HCT116 (cell line): Measurements from ENCODE around the gene PBX1. TPM values are rescaled to one million over a fixed set of nuclear protein-coding genes. Genes with fewer than 3 reads are reported as not detected.

ENCODE experiments used
- ATAC-seq: fragments of 200-7000 bp; cut with Tn5 transposase; 2 replicates; pipeline ENCODE4 v1.9.1; 2020; ENCODE audit warnings: mild to moderate bottlenecking, moderate library complexity
- BruUV-seq: library from RNA; stranded (reverse); fragments of 400-500 nt; replicated peaks from 2 replicates; lab custom pipeline; 2021; lab: Mats Ljungman, UMichigan
- CTCF ChIA-PET: fragments of 300-600 bp; sonication (Branson Sonifier 250); formaldehyde crosslinking; loops from one replicate; lab custom pipeline; 2021; ENCODE audit warnings: antibody characterized with exemption; lab: Charles Lee
- POLR2A ChIA-PET: fragments of 300-600, 350-600 bp; sonication (Branson Sonifier 250); formaldehyde crosslinking; loops from one replicate; lab custom pipeline; 2021; ENCODE audit warnings: antibody characterized with exemption; lab: Charles Lee
- RAD21 ChIA-PET, 2 experiments: fragments of 300-600 bp; sonication (Branson Sonifier 250); formaldehyde crosslinking; loops; one replicate each; lab custom pipeline; 2023; ENCODE audit warnings: low total read pairs in 2 of 2; ENCODE audit not compliant: uncharacterized antibody in 2 of 2, unreplicated experiment in 2 of 2, low non-redundant PET in 1 of 2; lab: Charles Lee
- DNase-seq: peaks from one replicate; pipeline ENCODE4 v3.0.0-alpha.2; 2010; ENCODE audit warnings: low read depth, low spot score
- H2AFZ ChIP-seq: fragments of 200-600 bp; shearing (Covaris generic), sonication (generic); 2 replicates; pipeline ENCODE4 v1.6.1; 2017; ENCODE audit warnings: low read depth, mixed run types, mixed read lengths, antibody characterized with exemption, low read length; ENCODE audit not compliant: poor library complexity, severe bottlenecking
- H3K27ac ChIP-seq: 2 replicates; pipeline ENCODE4 v1.5.1; 2012; ENCODE audit warnings: low read depth, low read length
- H3K27me3 ChIP-seq: fragments of 200-600 bp; sonication (generic); 2 replicates; pipeline ENCODE4 v1.6.1; 2016; ENCODE audit warnings: mixed run types, low read length, mixed read lengths; ENCODE audit not compliant: insufficient read depth
- H3K36me3 ChIP-seq, 2 experiments: fragments of 200-500 bp in 1 of 2; fragments of 200-600 bp in 1 of 2; sonication (Bioruptor generic) in 1 of 2; sonication (generic) in 1 of 2; 2 replicates each; pipeline versions ENCODE4 v1.5.1 to v1.6.1; 2014 to 2016; ENCODE audit warnings: low read length in 2 of 2, inconsistent platforms in 1 of 2, mixed read lengths in 1 of 2, mixed run types in 1 of 2; ENCODE audit not compliant: insufficient read depth in 2 of 2, control insufficient read depth in 1 of 2
- H3K4me1 ChIP-seq, 2 experiments: fragments of 200-600 bp in 1 of 2; sonication (generic) in 1 of 2; 2 replicates each; pipeline versions ENCODE4 v1.5.1 to v1.6.1; 2012 to 2017; ENCODE audit warnings: low read length in 2 of 2, inconsistent platforms in 1 of 2, mild to moderate bottlenecking in 1 of 2, mixed read lengths in 1 of 2, mixed run types in 1 of 2, moderate library complexity in 1 of 2; ENCODE audit not compliant: insufficient read depth in 2 of 2, control insufficient read depth in 1 of 2
- H3K4me2 ChIP-seq: fragments of 200-600 bp; sonication (generic); 2 replicates; pipeline ENCODE4 v1.6.1; 2017; ENCODE audit warnings: mixed run types, low read length, mixed read lengths
- H3K4me3 ChIP-seq, 2 experiments: fragments of 200-600 bp in 1 of 2; sonication (generic) in 1 of 2; replicated peaks in 1 of 2; 2 replicates each; pipeline ENCODE4 v1.5.1; 2011 to 2016; ENCODE audit warnings: low read length in 2 of 2, control low read depth in 1 of 2, low read depth in 1 of 2, mild to moderate bottlenecking in 1 of 2, mixed read lengths in 1 of 2, mixed run types in 1 of 2
- H3K79me2 ChIP-seq: fragments of 200-600 bp; sonication (generic); 2 replicates; pipeline ENCODE4 v1.6.1; 2017; ENCODE audit warnings: mild to moderate bottlenecking, mixed run types, low read length, moderate library complexity, mixed read lengths; ENCODE audit not compliant: insufficient read depth
- H3K9ac ChIP-seq: fragments of 200-600 bp; sonication (generic); 2 replicates; pipeline ENCODE4 v1.6.1; 2016; ENCODE audit warnings: low read length, mixed read lengths
- H3K9me2 ChIP-seq: fragments of 200-600 bp; sonication (generic), shearing (Covaris generic); 2 replicates; pipeline ENCODE4 v1.6.1; 2017; ENCODE audit warnings: mixed run types, mild to moderate bottlenecking, moderate library complexity; ENCODE audit not compliant: insufficient read depth
- H3K9me3 ChIP-seq, 2 experiments: fragments of 200-500 bp in 1 of 2; fragments of 200-600 bp in 1 of 2; sonication (Bioruptor generic) in 1 of 2; sonication (generic) in 1 of 2; 2 replicates each; pipeline ENCODE4 v1.6.1; 2014 to 2017; ENCODE audit warnings: low read length in 2 of 2, mixed read lengths in 2 of 2, inconsistent platforms in 1 of 2, low read depth in 1 of 2, mild to moderate bottlenecking in 1 of 2, mixed run types in 1 of 2, moderate library complexity in 1 of 2; ENCODE audit not compliant: control insufficient read depth in 1 of 2, insufficient read depth in 1 of 2
- H4K20me1 ChIP-seq: fragments of 200-600 bp; sonication (generic), shearing (Covaris generic); 2 replicates; pipeline ENCODE4 v1.6.1; 2017; ENCODE audit warnings: mixed run types, mild to moderate bottlenecking, moderate library complexity; ENCODE audit not compliant: insufficient read depth
- ATF3 ChIP-seq: IDR thresholded peaks from 2 replicates; pipeline ENCODE4 v1.6.1; 2012
- CEBPB ChIP-seq: IDR thresholded peaks from 2 replicates; pipeline ENCODE4 v1.6.1; 2012; ENCODE audit warnings: low read depth
- CTCF ChIP-seq, 3 experiments: fragments of 200-600 bp in 1 of 3; sonication (generic) in 1 of 3; IDR thresholded peaks in 2 of 3; conservative IDR thresholded peaks in 1 of 3; 2 replicates each; pipeline ENCODE4 v1.5.1; 2012 to 2017; ENCODE audit warnings: low read depth in 2 of 3, low read length in 2 of 3, antibody characterized with exemption in 1 of 3, borderline replicate concordance in 1 of 3, control low read depth in 1 of 3, mild to moderate bottlenecking in 1 of 3, mixed read lengths in 1 of 3, mixed run types in 1 of 3, moderate library complexity in 1 of 3; ENCODE audit not compliant: insufficient read depth in 1 of 3
- EZH2phosphoT487 ChIP-seq: fragments of 200-600 bp; IDR thresholded peaks from 2 replicates; pipeline ENCODE4 v1.6.1; 2018; ENCODE audit warnings: antibody characterized with exemption, borderline replicate concordance
- RAD21 ChIP-seq: IDR thresholded peaks from 2 replicates; pipeline ENCODE4 v1.6.1; 2012; ENCODE audit warnings: low read depth, mild to moderate bottlenecking
- REST ChIP-seq: IDR thresholded peaks from 2 replicates; pipeline ENCODE4 v1.6.1; 2012; ENCODE audit warnings: low read depth
- SRF ChIP-seq: IDR thresholded peaks from 2 replicates; pipeline ENCODE4 v1.6.1; 2012; ENCODE audit warnings: low read depth
- TCF7L2 ChIP-seq: IDR thresholded peaks from 2 replicates; pipeline ENCODE4 v1.7.0; 2011; ENCODE audit warnings: borderline replicate concordance, inconsistent platforms; ENCODE audit not compliant: insufficient read depth, insufficient read length; ENCODE audit errors: extremely low read depth
- intact Hi-C: fragments of 100-400 bp; cut with micrococcal nuclease; formaldehyde crosslinking; loops from 2 replicates; pipeline ENCODE4 v1.10.0; 2022
- total RNA-seq: library from RNA; stranded (reverse); gene quantifications from one replicate; pipeline ENCODE4 v1.2.1, GENCODE V29; 2021; ENCODE audit not compliant: unreplicated experiment

Gene PBX1
- total RNA-seq, 1 experiment from 2014 or later = 29.6 TPM

- Histone ChIP-seq H3K36me3 (no peaks in the 10 kb centered on the region), H3K4me2 (no peak overlapping the region), H4K20me1 (no peaks in the 10 kb centered on the region), H2AFZ (no peak overlapping the region), H3K9ac (no peak overlapping the region), H3K4me3 (no peak overlapping the region), H3K9me3 (no peaks in the 10 kb centered on the region), H3K4me1 (peaks cover 23 to 29% of the 10 kb centered on the region in 2 experiments), H3K27ac (no peak overlapping the region), H3K79me2 (no peaks in the 10 kb centered on the region), H3K27me3 (no peaks in the 10 kb centered on the region), H3K9me2 (no peaks in the 10 kb centered on the region)
- CTCF ChIA-PET = interaction anchor here (1.2 kb wide), 1 partner anchor 30 kb away, joined by 3 read pairs; no protein-coding TSS in a partner anchor
- TF ChIP-seq CTCF (IDR thresholded peaks at IDR 0.05 in 2 of 3, conservative IDR thresholded peaks at IDR 0.05 in 1 of 3; ENCODE audit: borderline replicate concordance in 1 of 3, insufficient read depth in 1 of 3, low read depth in 2 of 3, low read length in 2 of 3) (no peak), EZH2phosphoT487 (no peak), ATF3 (no peak)
- RAD21 ChIA-PET = no interaction called here
- BruUV-seq = no TSS peak
- POLR2A ChIA-PET = no interaction called here
- DNase-seq (no peak), ATAC-seq (no peak)
- intact Hi-C loops = no loop called here
These were observed 45.6 kb downstream of the PBX1 start for GRCh38 chr1:164604541-164604940.

GRCh38 chr1:164605254-164606091 lies 46.5 kb downstream of the PBX1 start:
- H3K27ac ChIP-seq = no peak overlapping the region
- H3K4me3 ChIP-seq = no peak overlapping the region
- ATAC-seq (no peak), DNase-seq (no peak)
- RAD21 ChIA-PET = no interaction called here
- no peaks in the 10 kb centered on the region for H3K27me3 ChIP-seq
- H3K9me2 ChIP-seq = no peaks in the 10 kb centered on the region
- no TSS peak for BruUV-seq
- no peaks in the 10 kb centered on the region for H3K36me3 ChIP-seq
- peaks cover 23 to 32% of the 10 kb centered on the region in 2 experiments for H3K4me1 ChIP-seq
- H3K79me2 ChIP-seq = no peaks in the 10 kb centered on the region
- H3K4me2 ChIP-seq = no peak overlapping the region
- no peak overlapping the region for H3K9ac ChIP-seq
- CTCF ChIA-PET = no interaction called here
- no peaks in the 10 kb centered on the region for H4K20me1 ChIP-seq
- POLR2A ChIA-PET = no interaction called here
- no peak overlapping the region for H2AFZ ChIP-seq
- H3K9me3 ChIP-seq = no peaks in the 10 kb centered on the region
- intact Hi-C loops = no loop called here
- TF ChIP-seq ATF3 (no peak), SRF (no peak), TCF7L2 (no peak), CEBPB (no peak), RAD21 (no peak), REST (no peak)
